GM12875 (cell line): Measurements from ENCODE around the gene COL6A5.
"Not testable (repeated sequence)": the region's sequence is repeated elsewhere in the genome, so short reads cannot be mapped to it uniquely, and the experiment has no call there.

Source experiments
- H3K4me3 ChIP-seq: one replicate; pipeline ENCODE4 v1.5.1; 2011; ENCODE audit warnings: low read depth, low read length, control low read depth
- CTCF ChIP-seq: IDR thresholded peaks from 2 replicates; pipeline ENCODE4 v1.5.1; 2011; ENCODE audit warnings: low read depth, mild to moderate bottlenecking, control low read depth, inconsistent platforms, low read length, moderate library complexity, borderline replicate concordance; ENCODE audit not compliant: insufficient read depth

The COL6A5 gene

GRCh38 chr3:130425484-130425883 is 80.0 kb downstream of the COL6A5 start:
- TF ChIP-seq CTCF: no peak
- no peak overlapping the region for H3K4me3 ChIP-seq

- no peak for TF ChIP-seq CTCF
- no peak overlapping the region for H3K4me3 ChIP-seq
These were observed 80.7 kb downstream of the COL6A5 start for GRCh38 chr3:130426206-130426605.

- no peak for TF ChIP-seq CTCF
- no peak overlapping the region for H3K4me3 ChIP-seq
These were observed 83.6 kb downstream of the COL6A5 start for GRCh38 chr3:130428871-130429712.

- H3K4me3 ChIP-seq: no peak overlapping the region
- no peak for TF ChIP-seq CTCF
These were observed 84.2 kb downstream of the COL6A5 start for GRCh38 chr3:130429713-130430023.

GRCh38 chr3:130430266-130430665 is 84.8 kb downstream of the COL6A5 start:
- no peak for TF ChIP-seq CTCF

GRCh38 chr3:130432086-130432485 is 86.6 kb downstream of the COL6A5 start:
- H3K4me3 ChIP-seq: not testable (repeated sequence)

More at GRCh38 chr3:130430266-130430665, 84.8 kb downstream of the COL6A5 start:
- H3K4me3 ChIP-seq: no peak overlapping the region

GRCh38 chr3:130433306-130433705 is 87.8 kb downstream of the COL6A5 start:
- H3K4me3 ChIP-seq: no peak overlapping the region
- TF ChIP-seq CTCF: no peak
